Stimulated activated CD4-positive, alpha-beta T cell treated with anti-CD3 and anti-CD28 coated beads, Interleukin-12 subunit alpha, Interleukin-12 subunit beta, amount 100 ng/mL, for 48 hours (primary cell): ENCODE data around the gene CAPN9.

Source experiments
- DNase-seq, 3 donors: peaks; one replicate each; pipeline ENCODE4 v3.0.0-alpha.2; 2020; ENCODE audit warnings: low read depth in 2 of 3, low spot score in 1 of 3

Gene CAPN9

GRCh38 chr1:230745071-230745470, 2.1 kb upstream of the CAPN9 start:
- DNase-seq, result no peak

GRCh38 chr1:230746617-230747016, 571 bp upstream of the CAPN9 start:
- DNase-seq, result no peak

GRCh38 chr1:230747890-230748800, 957 bp downstream of the CAPN9 start:
- no peak for DNase-seq

- no peak for DNase-seq
Measured at GRCh38 chr1:230749150-230749549, 2.0 kb downstream of the CAPN9 start.

GRCh38 chr1:230749635-230750034, 2.4 kb downstream of the CAPN9 start:
- no peak for DNase-seq

- DNase-seq, result no peak
Measured at GRCh38 chr1:230750576-230750975, 3.4 kb downstream of the CAPN9 start.

GRCh38 chr1:230750986-230751625, 3.9 kb downstream of the CAPN9 start:
- no peak for DNase-seq

- DNase-seq, result no peak
Measured at GRCh38 chr1:230752407-230752806, 5.2 kb downstream of the CAPN9 start.

GRCh38 chr1:230753191-230753585, 6.0 kb downstream of the CAPN9 start:
- no peak for DNase-seq

DNA sequence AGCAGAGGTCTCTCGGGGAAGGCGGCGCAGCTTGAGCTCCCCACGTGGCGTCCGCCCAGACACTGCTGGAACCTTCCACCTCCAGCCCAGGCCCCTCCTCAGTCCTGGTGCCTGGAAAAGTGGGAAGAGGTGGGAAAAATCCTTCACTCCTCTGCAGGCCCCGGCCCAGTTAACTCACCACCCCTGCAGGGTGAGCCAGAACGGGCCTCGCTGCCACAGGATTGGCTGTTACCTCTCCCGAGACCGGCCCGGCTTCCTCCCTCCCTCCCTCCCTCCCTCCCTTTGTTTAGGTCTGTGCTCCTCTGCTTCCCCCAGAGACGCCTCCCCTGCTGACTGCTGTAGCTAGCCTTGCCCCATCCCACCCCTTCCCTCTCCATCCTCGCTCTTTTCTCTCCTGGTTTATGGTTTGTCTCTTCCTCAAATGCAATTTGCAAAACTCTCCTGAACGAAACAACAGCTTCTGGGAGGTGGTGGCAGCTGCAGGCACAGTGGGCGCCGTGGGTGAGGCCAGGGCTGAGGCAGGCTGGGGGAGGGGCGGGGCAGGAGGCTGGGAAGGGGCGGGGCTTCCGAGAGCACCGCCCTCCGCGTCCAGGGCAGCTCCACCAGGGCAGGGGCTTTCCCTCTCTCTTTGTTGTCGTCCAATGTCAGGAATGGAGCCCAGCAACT, 6.5 kb downstream of the CAPN9 start:
- peak in 1 of 3 donors; percentile 5 for DNase-seq

GRCh38 chr1:230754796-230755195, 7.6 kb downstream of the CAPN9 start:
- DNase-seq, result no peak

DNA sequence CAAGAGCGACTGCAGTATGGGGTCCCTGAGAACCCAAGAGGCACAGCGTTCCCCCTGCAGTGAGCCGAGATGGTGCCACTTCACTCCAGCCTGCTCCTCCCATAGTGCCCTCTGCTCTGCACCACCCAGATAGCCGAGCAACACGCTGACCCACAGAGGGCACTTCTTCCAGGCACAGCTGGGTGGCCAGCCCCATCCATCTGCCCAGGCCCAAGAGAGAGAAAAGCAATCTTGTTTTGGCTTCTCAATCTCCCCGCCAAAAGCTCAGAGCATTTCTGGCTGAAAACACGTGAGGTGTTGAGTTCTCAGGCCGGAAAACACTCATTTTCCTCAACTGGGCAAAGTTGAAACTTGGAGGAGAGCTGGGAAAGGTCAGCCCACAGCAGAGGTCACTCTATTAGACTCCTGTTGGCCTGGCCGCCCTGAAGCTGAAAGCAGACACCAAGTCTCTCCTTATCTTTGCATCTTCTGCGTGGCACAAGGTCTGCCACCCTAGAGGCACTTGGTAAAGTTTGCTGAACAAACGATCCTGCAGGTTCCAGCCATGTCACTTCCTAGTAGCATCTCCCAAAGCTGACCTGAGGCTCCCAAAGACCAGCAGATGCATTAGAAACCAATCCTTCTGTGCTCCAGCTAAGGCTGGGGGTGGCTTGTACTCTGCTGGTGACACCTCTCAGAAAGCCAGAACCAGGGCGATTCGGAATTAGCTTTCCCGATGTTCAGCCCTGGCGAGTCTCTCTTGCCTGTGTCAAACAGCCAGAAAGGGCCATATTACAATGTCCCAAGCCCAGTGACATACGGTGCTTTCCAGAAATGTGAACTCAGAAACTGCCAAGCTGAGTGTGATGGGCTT, 10.9 kb downstream of the CAPN9 start:
- DNase-seq, result no peak

DNA sequence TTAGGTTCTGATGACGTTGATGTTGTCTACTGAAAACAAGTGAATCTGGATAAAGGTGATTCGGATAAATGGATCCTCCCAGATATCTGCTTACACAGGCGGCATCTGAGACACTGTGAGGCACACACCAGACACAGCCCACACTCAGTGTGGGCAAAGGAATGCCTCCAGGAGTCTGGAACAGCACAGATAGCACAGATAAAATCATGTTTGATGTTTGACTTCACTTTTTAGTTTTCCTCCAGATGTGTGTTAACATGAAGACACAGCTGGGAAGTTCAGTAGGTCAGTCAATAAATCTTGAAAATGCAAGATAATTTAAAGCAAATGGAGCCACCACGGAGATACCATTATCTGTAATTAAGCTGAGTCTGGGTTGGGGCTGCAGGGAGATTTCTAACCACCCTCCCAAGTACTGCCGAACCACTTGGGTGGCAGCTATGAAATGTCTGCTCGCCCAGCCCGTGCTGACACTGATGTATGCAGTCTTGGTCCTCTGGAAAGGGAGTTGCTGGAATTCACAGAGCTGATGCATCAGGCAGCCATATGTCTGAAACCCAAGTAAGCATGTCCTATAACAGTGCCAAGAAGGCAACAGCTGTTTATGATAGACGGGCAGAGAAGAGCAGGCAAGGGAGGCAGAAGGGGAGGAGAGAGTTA, 11.7 kb downstream of the CAPN9 start:
- DNase-seq, result no peak

DNA sequence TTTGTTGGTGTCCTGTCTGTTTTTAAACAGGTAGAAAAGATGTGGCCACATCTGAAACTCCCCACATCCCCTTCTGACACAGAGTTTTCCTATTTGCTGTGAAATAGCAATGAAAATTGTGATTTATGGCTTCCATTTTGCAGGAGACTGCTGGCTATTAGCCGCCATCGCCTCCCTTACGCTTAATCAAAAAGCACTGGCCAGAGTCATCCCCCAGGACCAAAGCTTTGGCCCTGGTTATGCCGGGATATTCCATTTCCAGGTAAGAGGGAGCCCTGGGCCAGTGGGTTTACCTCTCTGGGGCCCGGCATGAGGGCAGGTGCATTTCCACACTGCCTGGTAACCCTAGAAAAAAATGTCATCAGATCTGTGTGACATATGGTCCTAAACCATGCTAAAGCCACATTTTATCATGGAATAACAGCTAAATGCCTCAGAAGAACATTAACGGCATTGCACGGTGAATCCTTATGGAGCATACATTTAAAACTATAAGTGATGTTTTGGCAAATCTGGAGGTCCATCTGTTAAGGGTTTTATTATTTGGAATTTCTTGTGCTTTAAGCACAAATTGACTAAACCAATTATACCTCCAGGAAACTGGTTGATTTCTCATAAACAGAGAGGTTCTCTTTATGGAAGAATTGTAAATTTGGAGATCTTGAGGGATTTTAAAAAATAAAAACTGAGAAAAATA, 12.3 kb downstream of the CAPN9 start:
- no peak for DNase-seq

DNA sequence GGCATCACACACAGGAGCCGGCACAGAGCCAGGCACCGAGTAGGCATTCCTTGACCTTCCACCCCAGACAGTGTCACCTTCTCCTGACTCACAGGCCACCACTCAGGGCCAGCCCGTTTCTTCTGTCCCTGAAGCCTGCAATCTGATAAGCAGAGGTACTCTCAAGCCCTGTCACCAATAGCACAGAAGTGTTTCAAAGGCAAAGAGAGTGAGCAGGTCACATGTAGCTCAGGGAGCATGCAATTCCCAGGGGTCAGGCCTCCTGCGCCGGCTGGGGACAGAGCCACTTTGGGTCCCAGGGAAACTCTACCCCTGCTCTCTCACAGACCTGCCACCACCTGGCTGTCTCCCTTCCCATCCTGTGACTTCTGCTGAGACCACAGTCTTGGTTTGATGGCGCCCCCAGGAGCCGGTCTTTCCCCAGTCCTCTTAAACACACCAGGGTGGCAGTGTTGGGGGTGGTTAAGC, 13.2 kb downstream of the CAPN9 start:
- DNase-seq, result no peak

DNA sequence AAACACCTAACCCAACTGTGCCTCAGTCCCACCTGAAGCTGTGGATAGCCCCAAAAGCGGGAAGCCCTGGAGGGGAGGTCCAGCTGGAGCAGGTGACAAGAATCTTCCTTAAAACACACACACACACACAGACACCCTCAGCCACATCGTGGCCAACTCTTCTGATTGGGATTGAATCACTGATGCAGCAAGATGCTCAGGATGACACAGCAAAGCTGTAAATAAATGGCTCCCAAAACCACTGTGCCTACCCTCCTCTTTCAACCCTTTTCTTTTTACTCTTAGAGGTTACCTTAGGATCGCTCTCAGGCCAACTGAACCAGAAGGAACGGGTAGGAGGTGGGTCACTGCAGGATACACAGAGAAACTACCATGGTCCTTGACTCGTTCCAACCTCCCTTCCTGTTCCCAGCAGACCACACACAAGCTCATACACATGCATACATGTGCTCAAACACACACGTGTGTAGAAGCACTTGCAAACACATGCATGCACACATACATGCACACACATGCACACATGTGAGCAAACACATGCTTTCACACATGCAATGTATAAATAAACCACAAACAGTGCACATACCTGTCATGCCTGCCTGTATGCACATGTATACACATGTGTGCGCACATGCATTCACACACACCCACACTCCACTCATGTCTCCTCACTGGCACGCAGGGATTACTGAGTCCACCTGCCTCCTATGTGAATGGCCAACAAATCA, 14.4 kb downstream of the CAPN9 start:
- no peak for DNase-seq

DNA sequence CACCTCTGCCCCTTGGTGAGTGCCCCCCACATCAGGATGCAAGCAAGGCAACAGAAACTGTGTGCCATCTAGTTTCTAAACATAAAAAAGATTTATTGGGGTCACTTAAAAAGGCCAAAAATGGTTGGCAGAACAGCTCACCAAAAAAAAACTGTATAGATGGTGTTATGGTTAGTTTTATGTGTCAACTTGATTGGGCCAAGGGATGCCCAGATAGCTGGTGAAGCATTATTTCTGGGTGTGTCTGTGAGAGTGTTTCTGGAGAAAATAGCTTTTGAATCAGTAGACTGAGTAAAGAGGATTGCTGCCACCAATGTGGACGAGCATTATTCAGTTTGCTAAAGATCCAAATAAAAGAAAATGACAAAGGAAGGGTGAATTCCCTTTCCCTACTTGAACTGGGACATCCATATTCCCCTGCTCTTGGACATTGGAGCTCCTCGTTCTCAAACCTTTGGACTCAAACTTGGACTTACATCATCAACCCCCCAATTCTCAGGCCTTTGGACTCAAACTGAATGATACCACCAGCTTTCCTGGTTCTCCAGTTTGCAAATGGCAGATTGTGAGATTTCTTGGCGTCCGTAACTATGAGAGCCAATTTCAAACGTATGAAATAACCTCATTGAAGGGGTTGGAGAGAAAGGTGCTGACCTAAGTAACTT, 16.9 kb downstream of the CAPN9 start:
- no peak for DNase-seq

- no peak for DNase-seq
Measured at GRCh38 chr1:230766318-230766717, 19.1 kb downstream of the CAPN9 start.
